HAP-1 (cell line): ENCODE data around the gene CACNA1H.
"Not testable (repeated sequence)": the region's sequence is repeated elsewhere in the genome, so short reads cannot be mapped to it uniquely, and the experiment has no call there.

Experiments used
- DNase-seq, 2 experiments: peaks; one replicate each; pipeline ENCODE4 v3.0.0-alpha.2; 2016 to 2020; ENCODE audit warnings: low spot score in 2 of 2
- H3K27me3 ChIP-seq: fragments of 250-450 bp; sonication (Bioruptor Pico); 2 replicates; pipeline ENCODE4 v1.5.1; 2020; ENCODE audit warnings: low read depth, mild to moderate bottlenecking, moderate library complexity
- H3K36me3 ChIP-seq: fragments of 250-450 bp; sonication (Bioruptor Pico); replicated peaks from 2 replicates; pipeline ENCODE4 v1.5.1; 2020; ENCODE audit warnings: mild to moderate bottlenecking
- H3K4me1 ChIP-seq: fragments of 250-450 bp; sonication (Bioruptor Pico); 2 replicates; pipeline ENCODE4 v1.5.1; 2020; ENCODE audit warnings: mild to moderate bottlenecking
- H3K4me3 ChIP-seq: fragments of 250-450 bp; sonication (Bioruptor Pico); 2 replicates; pipeline ENCODE4 v1.5.1; 2020; ENCODE audit warnings: mild to moderate bottlenecking, moderate library complexity
- H3K9me3 ChIP-seq: fragments of 250-450 bp; sonication (Bioruptor Pico); 2 replicates; pipeline ENCODE4 v1.5.1; 2020; ENCODE audit warnings: mild to moderate bottlenecking, moderate library complexity
- in situ Hi-C: fragments of 300-500 bp; cut with MboI; formaldehyde crosslinking; loops from 3 replicates; pipeline ENCODE4 v1.14.3; 2020; ENCODE audit warnings: low sequenced_read_pairs, inconsistent platforms, mixed read lengths

The CACNA1H gene

DNA sequence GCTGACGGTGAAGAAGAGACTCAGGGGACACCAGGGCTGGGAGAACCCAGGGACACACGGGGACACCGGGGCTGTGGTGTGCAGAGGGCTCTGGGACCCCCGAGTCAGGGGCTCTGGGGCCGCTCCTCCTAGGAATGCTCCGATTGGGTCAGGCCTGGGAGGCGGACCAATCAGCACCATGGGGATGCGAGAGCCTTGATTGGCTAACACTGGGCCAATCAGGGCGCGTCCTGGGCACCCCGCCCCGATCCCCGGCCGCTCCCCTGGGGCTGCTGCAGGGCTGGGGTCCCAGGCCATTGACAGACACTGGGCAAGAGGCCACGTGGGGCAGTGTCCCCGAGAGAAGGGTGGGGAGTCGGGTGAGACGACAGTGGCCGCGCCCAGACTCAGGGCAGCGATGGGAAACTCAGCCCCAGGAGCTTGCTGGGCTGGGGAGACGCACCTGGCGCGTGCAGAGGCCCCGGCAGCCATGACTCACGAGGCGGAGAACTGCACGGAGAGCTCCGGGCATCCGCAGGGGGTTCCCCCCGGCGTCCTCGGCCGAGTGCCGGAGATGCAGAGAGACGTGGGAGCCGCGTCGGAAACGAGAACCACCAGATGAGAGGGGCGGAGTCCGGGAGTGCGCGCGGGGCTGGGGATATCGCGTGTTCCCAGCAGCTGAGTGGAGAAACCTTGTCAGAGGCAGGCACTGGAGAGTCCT, 79.3 kb downstream of the CACNA1H start:
- H3K4me1 ChIP-seq, H3K9me3 ChIP-seq, H3K36me3 ChIP-seq, H3K4me3 ChIP-seq, DNase-seq, H3K27me3 ChIP-seq, in situ Hi-C loops: not testable (repeated sequence)

- H3K4me1 ChIP-seq, H3K27me3 ChIP-seq, H3K4me3 ChIP-seq, DNase-seq, H3K9me3 ChIP-seq, in situ Hi-C loops, H3K36me3 ChIP-seq: not testable (repeated sequence)
Observed at GRCh38 chr16:1236659-1237058, 83.8 kb downstream of the CACNA1H start.

- in situ Hi-C loops = no loop called here
- DNase-seq = no peak
- no peaks in the 10 kb centered on the region for H3K9me3 ChIP-seq
- H3K27me3 ChIP-seq = no peaks in the 10 kb centered on the region
- H3K36me3 ChIP-seq = no peaks in the 10 kb centered on the region
- H3K4me1 ChIP-seq = no peaks in the 10 kb centered on the region
- no peak overlapping the region for H3K4me3 ChIP-seq
Observed at GRCh38 chr16:1237990-1238389, 85.1 kb downstream of the CACNA1H start.

- in situ Hi-C loops, H3K27me3 ChIP-seq, DNase-seq, H3K9me3 ChIP-seq, H3K4me3 ChIP-seq, H3K4me1 ChIP-seq, H3K36me3 ChIP-seq: not testable (repeated sequence)
Observed at GRCh38 chr16:1238909-1239308, 86.0 kb downstream of the CACNA1H start.

- H3K4me1 ChIP-seq = not testable (repeated sequence)
Observed at GRCh38 chr16:1239575-1239974, 86.7 kb downstream of the CACNA1H start.

DNA sequence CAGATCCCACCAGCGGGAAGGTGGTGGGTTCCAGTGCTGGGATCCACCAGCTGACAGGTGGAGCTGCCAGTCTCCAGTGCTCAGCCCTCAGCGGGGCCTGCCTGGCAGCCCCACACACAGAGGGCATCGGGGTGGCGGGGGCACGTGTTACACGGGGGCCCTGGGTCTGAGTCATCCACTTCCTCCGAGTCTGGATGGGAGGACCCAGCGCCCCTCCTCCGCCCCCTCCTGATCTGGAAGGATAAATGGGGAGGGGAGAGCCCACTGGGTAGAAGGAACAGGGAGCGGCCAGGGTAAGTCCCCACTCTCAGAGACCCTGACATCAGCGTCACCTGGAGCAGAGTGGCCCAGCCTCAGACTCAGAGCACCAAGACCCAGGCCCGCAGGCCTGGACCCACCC, 87.5 kb downstream of the CACNA1H start, which contains the start of gene TPSAB1:
TPSAB1 (plus strand) TSS at position 270 of the 400 bp plus-strand sequence. CDS start 234 bp downstream, outside the sequence.
- in situ Hi-C loops = not testable (repeated sequence)

More at GRCh38 chr16:1239575-1239974, 86.7 kb downstream of the CACNA1H start:
- in situ Hi-C loops, H3K9me3 ChIP-seq, H3K36me3 ChIP-seq, H3K27me3 ChIP-seq, H3K4me3 ChIP-seq, DNase-seq: not testable (repeated sequence)

DNA sequence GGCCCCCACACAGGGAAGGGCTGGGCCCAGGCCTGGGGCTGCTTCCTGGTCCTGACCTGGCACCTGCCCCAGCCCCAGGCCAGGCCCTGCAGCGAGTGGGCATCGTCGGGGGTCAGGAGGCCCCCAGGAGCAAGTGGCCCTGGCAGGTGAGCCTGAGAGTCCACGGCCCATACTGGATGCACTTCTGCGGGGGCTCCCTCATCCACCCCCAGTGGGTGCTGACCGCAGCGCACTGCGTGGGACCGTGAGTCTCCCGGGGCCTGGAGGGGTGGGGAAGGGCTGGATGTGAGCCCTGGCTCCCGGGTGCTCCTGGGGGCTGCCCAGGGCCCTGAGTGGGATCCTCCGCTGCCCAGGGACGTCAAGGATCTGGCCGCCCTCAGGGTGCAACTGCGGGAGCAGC, 88.2 kb downstream of the CACNA1H start:
- in situ Hi-C loops, H3K9me3 ChIP-seq, H3K4me3 ChIP-seq, H3K36me3 ChIP-seq, DNase-seq, H3K4me1 ChIP-seq: not testable (repeated sequence)
- H3K27me3 ChIP-seq = peaks cover 11% of the 10 kb centered on the region

More for the DNA sequence above, 87.5 kb downstream of the CACNA1H start, which contains the start of gene TPSAB1:
- not testable (repeated sequence) for H3K27me3 ChIP-seq, H3K36me3 ChIP-seq, H3K4me1 ChIP-seq, H3K9me3 ChIP-seq, H3K4me3 ChIP-seq, DNase-seq

DNA sequence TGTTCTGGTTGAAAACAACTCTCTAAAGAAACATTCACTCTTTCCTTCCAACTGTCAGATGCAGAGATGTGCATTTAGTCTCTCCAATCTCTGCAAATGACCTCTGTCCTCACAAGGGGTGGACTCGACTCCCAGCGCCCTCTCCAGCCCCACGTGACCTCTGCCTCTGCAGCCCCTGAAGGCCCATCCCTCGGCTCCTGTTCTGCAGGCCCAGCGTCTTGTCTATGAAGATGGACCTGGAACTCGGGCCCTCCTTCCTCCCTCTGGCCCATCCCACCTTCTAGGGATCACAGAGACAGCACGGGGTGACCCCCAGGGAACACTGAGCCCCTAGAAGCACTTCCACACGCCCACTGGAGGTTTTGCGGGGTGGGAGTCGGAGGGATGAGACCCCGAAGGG, 90.5 kb downstream of the CACNA1H start:
- H3K36me3 ChIP-seq, in situ Hi-C loops, H3K9me3 ChIP-seq, H3K4me1 ChIP-seq, H3K4me3 ChIP-seq: not testable (repeated sequence)
- H3K27me3 ChIP-seq = peaks cover 20% of the 10 kb centered on the region
- peak in 1 of 2 experiments; percentile 7 for DNase-seq

DNA sequence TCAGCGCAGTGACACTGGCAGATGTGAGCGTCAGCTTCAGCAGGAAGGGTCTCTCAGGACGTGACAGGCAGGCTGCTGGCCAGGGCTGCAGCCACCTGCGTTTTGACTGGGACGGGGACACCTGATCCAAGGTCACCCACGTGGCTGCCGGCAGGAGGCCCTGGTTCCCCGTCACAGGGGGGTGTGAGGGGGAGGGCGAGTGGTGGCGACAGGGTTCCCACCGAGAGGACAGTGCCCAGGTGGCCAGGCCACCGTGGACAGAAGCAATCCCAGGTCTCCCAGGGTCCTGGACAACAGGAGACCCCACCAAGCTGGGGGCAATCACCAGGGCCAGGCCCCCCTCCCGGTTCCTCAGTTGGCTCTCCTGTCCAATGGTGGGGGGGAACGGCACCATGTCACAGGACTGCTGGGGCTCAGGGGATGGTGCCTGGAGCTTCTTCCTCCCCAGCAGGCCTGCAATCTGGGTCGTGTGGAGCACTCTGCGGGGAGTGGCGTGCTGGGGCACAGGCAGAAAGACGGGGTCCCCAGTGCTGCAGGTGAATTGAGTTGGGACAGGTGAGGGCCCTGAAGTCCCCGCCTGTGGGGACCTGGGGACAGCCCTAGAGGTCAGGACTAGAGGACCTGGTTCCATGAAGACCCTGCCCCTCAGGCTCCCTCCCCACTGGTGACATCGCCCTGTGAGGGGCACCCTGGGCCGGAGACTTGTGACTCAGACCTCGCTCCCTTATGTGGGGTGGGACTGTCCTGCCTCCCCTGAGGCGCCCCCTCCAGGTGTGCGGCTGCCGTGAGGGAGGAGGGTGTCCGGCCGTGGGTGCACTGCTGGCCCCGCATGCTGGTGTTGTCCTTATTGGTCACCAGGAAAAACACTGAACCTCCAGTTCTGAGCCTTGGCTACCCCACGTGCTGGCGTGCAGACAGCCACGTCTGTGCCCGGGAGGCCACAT, 91.3 kb downstream of the CACNA1H start:
- peaks cover 20% of the 10 kb centered on the region for H3K27me3 ChIP-seq
- H3K4me1 ChIP-seq, H3K9me3 ChIP-seq, H3K36me3 ChIP-seq, H3K4me3 ChIP-seq, in situ Hi-C loops: not testable (repeated sequence)
- DNase-seq = peak in 1 of 2 experiments; percentile 6

DNA sequence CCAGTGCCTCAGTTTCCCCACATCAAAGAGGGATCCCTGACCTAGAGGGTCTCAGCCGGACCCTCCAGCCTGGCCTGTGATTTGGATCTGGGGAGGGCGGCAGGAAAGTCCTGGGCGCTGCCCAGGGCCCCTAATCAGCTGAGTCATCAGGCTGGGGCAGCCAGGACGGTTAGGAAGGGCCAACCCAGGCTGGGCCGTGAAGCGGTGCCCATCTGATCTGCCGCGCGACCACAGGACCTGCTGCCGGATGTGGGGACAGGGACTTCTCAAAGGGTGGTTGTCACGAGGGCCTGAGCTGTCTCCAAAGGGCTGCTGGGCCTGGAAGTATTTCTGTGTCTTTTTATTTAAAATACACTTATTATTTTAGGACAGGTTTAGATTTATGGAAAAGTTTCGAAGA, 92.0 kb downstream of the CACNA1H start:
- no peaks in the 10 kb centered on the region for H3K9me3 ChIP-seq
- peaks cover 20% of the 10 kb centered on the region for H3K27me3 ChIP-seq
- no peaks in the 10 kb centered on the region for H3K36me3 ChIP-seq
- DNase-seq = peak in 1 of 2 experiments; percentile 8
- H3K4me3 ChIP-seq = no peak overlapping the region
- no peaks in the 10 kb centered on the region for H3K4me1 ChIP-seq
- in situ Hi-C loops = no loop called here

GRCh38 chr16:1245452-1246020, 92.6 kb downstream of the CACNA1H start:
- Histone ChIP-seq H3K27me3 (peaks cover 20% of the 10 kb centered on the region), H3K4me1 (no peaks in the 10 kb centered on the region), H3K4me3 (no peak overlapping the region), H3K36me3 (no peaks in the 10 kb centered on the region), H3K9me3 (no peaks in the 10 kb centered on the region)
- DNase-seq = peak in 1 of 2 experiments; percentile 12
- in situ Hi-C loops = no loop called here

GRCh38 chr16:1247903-1248537, 95.1 kb downstream of the CACNA1H start:
- peaks cover 20% of the 10 kb centered on the region for H3K27me3 ChIP-seq
- not testable (repeated sequence) for H3K4me3 ChIP-seq

DNA sequence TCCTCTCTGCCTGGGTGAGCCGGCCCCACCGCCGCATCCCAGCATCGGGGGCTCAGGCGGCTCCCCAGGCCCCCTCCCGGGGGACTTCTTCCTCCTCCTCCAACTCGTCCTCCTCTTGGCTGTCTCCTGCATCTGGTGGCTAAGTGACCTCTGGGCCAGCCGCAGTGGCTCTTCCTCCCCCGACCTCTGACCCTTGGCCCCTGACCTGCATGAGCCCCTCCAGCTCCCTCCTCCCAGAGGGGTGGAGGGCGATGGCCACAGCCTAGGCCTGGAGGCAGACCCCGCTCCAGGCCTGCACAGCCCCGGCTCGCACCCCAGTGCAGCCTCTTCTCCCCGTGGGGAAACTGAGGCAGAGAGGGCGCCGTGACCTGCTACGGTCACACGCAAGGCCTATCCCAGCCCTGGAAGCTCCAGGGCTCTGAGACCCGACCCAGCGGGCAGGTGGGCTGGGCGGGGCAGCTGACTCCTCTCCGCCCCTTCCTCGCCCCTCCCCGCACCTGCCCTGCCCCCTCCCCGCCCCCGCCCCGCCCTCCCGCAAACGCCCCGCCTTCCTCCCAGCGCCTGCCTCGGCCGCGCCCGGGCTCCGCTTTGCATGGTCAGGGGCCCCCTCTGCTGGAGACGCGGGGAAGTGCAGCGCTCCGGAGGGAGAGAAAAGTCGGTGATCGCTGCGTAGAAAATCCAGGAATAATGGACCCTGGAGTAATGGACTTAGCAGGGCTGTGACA, 96.3 kb downstream of the CACNA1H start:
- H3K36me3 ChIP-seq, H3K4me3 ChIP-seq, H3K4me1 ChIP-seq, in situ Hi-C loops, H3K9me3 ChIP-seq: not testable (repeated sequence)
- H3K27me3 ChIP-seq = peaks cover 20% of the 10 kb centered on the region
- peak in 1 of 2 experiments; percentile 7 for DNase-seq

More at GRCh38 chr16:1247903-1248537, 95.1 kb downstream of the CACNA1H start:
- H3K36me3 ChIP-seq, H3K4me1 ChIP-seq, H3K9me3 ChIP-seq, DNase-seq, in situ Hi-C loops: not testable (repeated sequence)
